Stimulated activated CD4-positive, alpha-beta T cell treated with anti-CD3 and anti-CD28 coated beads, TNF-alpha, amount 100 ng/mL, for 4 hours (primary cell): ENCODE data around the gene LRBA.
"Not testable (repeated sequence)": the region's sequence is repeated elsewhere in the genome, so short reads cannot be mapped to it uniquely, and the experiment has no call there.

Experiments
- DNase-seq, 3 experiments: peaks; one replicate each; pipeline ENCODE4 v3.0.0-alpha.2; 2020; ENCODE audit warnings: low read depth in 3 of 3

The LRBA gene

GRCh38 chr4:151015459-151016347 is 619 bp upstream of the LRBA start:
- peak; percentile 62 to 70 (median 66) for DNase-seq

- DNase-seq, result no peak
These were observed 1.1 kb downstream of the LRBA start for GRCh38 chr4:151013944-151014343.

GRCh38 chr4:151013491-151013890 is 1.6 kb downstream of the LRBA start:
- DNase-seq, result no peak

GRCh38 chr4:151012820-151013219 is 2.3 kb downstream of the LRBA start:
- no peak for DNase-seq

- DNase-seq, result no peak
These were observed 2.7 kb downstream of the LRBA start for GRCh38 chr4:151012376-151012775.

- no peak for DNase-seq
These were observed 10.9 kb downstream of the LRBA start for GRCh38 chr4:151004222-151004621.

GRCh38 chr4:151000747-151001429 is 14.2 kb downstream of the LRBA start:
- no peak for DNase-seq

GRCh38 chr4:150999086-150999485 is 16.0 kb downstream of the LRBA start:
- DNase-seq, result no peak

GRCh38 chr4:150997141-150997540 is 17.9 kb downstream of the LRBA start:
- DNase-seq, result no peak

GRCh38 chr4:150994721-150995120 is 20.4 kb downstream of the LRBA start:
- no peak for DNase-seq

- DNase-seq, result not testable (repeated sequence)
These were observed 21.5 kb downstream of the LRBA start for GRCh38 chr4:150993577-150993976.

- no peak for DNase-seq
These were observed 24.1 kb downstream of the LRBA start for GRCh38 chr4:150990993-150991392.

- DNase-seq, result no peak
These were observed 24.8 kb downstream of the LRBA start for GRCh38 chr4:150990250-150990649.

- DNase-seq, result no peak
These were observed 26.8 kb downstream of the LRBA start for GRCh38 chr4:150988238-150988637.

GRCh38 chr4:150987204-150987603 is 27.9 kb downstream of the LRBA start:
- DNase-seq, result no peak

- no peak for DNase-seq
These were observed 29.0 kb downstream of the LRBA start for GRCh38 chr4:150986085-150986484.

GRCh38 chr4:150983851-150984250 is 31.2 kb downstream of the LRBA start:
- no peak for DNase-seq

- DNase-seq, result no peak
These were observed 32.4 kb downstream of the LRBA start for GRCh38 chr4:150982557-150983233.

- DNase-seq, result no peak
These were observed 36.1 kb downstream of the LRBA start for GRCh38 chr4:150978738-150979575.

GRCh38 chr4:150976478-150977118 is 38.5 kb downstream of the LRBA start:
- DNase-seq, result no peak

- no peak for DNase-seq
These were observed 40.3 kb downstream of the LRBA start for GRCh38 chr4:150974750-150975149.
